ENCODE data around the gene MVD.

Gene MVD

DNA sequence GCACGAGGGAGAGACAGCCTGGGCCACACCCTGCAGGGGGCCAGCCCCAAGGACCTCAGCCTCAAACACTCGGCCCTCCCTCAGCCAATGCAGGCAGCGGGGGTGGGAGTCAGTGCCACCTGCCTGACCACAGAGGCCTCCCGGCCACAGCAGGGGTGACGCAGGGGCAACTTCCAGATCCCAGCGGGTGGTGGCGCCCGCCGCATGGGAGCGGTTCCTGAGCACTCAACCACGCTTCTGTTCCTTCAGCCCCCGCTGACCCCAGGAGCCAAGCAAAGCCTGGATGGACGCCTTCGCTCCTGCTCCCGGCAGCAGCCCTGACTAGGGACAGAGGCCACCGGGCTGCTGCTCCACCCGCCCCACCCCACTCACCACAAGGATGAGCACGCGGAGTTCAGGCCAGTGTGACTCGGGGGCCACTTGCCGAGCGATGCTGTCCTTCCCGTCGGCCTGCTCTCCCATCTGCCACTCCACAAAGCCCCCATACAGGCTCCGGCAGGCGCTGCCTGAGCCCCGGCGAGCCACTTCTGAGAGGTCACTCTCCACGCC lies 7.1 kb downstream of the MVD start:
- DNase-seq (ENCODE audit: low read depth) = no peak

DNA sequence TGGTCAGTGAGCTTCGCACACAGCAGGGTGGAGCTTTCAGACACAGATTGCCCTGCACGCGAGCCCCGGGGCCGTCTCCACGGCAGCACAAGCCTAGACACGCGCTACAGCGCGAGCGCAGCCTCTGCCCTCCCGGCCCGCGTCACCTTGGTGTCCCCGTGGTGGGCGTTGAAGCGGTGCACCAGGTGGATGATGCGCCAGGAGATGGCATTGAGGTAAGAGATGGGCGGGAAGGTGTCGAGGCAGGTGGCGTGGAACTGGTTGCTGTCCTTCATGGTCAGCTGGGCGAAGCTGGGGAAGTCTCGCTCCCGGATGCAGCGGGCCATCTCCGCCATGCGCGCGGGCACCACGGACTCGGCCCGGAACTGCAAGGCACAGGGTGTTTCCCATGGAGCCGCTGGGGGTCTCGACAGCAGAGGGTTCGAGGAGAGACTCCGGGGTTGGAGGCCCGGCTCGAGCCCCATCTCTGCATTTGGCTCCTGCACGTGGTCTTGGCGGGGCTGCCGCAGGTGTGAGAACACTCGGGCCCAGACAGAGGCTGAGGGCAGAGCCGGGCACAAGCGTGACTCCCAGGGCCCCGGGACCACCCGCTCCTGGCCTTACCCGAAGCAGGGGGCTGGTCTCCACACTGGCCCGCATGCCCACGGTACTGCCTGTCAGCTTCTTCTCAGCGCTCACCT lies 7.7 kb downstream of the MVD start:
- no peak for DNase-seq (ENCODE audit: low read depth)

DNA sequence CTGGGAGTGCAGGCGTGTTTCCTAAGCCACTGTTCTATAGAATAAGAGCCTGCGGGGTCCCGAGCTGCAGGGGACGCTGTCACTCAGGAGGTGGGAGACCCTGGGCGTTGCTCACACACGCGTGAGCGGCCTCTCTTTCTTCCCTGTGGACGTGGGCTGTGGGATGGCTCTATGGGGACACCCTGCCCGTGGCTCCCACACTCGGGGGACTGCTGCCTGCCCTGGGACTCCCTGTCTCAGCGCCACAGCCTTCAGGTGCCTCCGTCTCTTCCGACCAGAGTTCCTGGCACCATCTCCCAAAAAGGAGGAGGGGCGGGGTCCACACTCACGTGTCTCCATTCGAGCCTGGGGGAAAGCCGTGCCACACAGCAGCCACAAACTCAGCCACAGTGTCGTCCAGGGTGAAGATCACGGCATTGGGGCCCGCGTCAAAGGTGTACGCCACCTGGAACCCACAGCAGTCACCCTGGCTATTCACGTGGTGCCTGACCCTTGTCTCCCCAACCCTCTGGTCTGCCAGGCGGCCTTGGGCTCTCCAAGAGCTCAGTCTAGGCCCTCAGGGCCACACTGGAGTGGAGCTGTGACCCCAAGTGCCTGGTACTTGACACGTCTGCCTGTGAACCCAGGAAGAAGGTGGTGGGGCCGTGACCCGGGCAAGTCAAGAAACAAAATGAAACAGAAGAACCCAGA lies 8.4 kb downstream of the MVD start:
- DNase-seq (ENCODE audit: low read depth) = no peak

DNA sequence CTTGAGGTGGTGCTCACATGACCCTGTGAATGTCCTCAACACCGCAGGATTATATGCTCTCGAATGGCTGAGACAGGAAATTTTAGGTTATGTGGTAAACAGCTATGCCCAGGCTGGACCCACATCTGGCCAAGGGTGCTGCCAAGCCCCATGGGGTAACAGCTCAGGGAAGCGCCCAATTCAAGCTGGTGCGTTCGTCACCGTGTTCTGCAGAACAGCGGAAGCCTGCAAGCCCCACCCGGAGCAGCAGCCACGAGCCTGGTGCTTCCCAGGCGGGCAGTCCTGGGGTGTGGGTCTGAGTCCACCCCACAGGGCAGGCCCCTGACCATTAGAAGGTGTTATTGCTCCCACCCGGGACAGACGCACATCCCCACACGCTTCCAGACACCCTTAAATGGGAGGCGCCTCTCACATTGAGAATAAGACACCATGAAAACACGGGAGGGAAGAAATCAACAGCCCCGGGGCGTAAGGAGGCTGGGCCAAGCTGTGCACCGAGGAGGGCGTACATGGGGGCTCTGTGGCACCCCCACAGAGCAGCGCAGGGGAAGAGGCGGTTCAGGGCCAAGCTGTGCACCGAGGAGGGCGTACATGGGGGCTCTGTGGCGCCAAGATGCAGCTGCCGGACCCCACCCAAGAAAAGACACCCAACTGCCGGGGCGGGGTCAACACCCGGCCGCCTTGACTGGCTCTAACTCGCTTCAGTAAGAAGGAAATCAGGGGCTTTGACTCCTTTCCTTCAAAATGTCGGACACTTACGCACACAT lies 9.1 kb downstream of the MVD start:
- no peak for DNase-seq (ENCODE audit: low read depth)

DNA sequence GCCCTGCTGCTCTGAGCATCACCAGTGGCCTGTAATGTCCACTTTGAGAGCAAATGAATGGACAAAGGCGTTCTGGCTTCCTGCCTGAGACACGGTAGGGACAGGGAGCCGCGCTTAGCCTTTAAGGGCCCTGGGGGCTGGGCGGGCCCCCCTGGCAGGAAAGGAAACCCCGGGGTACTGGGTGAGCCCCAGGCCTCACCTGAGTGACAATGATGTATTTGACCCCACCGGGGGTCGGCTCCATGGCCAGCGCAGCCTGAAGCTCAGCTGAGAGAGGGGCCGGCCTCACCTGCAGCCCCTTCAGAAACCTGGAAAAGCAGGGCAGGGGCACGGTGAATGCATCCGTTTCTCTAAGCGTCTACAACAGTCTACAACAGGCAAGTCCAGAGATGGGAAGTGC lies 9.8 kb downstream of the MVD start:
- DNase-seq (ENCODE audit: low read depth) = no peak

DNA sequence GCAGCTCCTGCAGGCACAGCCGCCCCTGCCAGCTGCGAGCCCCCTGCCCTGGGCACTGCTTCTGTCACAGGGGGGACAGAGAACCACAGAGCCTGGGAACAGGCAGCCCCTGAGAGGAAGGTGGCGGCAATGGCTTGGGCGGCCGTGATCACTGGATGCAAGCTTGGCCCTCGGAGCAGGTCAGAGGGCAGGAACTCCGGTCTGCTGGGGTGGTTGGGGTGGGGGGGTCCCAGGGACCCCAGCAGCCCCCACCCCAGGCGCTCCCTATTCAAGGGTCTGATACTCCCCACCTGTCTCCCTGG lies 10.2 kb downstream of the MVD start:
- no peak for DNase-seq (ENCODE audit: low read depth)

DNA sequence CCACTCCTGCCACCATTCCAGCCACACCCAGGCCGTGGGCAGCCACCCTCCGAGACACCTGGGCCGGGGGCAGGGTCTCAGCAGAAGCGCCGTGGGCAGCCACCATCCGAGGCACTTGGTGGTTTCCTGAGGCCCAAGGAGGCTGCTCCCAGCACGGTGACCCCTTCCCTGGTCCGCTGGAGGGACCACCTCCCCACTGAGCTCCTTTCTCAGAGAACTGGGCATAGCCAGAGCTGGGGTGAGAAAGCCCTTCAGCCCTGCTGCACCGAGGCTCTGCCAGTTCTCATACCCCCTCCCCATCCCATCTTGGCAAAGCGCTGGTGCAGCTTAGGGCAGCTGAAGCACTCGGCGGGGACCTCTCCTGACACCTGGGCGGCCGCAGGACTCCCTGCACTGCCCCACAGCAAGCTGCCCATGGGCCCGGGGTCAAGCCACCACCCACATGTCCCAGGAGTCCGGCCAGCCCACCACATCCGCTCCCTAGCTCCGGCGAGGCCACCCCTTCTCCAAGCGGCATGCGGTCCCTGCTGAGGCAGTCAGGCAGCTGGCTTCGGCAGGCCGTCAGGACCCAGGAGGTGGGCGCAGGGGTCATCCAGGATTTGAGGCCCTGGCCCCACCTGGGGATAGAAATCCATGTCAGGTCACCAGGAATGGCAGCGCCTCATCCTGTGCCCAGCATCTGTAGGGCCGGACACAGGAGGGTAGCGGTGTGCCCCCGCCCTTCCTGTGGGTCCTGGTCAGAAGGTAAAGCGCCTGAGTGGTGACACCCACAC lies 10.7 kb downstream of the MVD start:
- DNase-seq (ENCODE audit: low read depth) = no peak

DNA sequence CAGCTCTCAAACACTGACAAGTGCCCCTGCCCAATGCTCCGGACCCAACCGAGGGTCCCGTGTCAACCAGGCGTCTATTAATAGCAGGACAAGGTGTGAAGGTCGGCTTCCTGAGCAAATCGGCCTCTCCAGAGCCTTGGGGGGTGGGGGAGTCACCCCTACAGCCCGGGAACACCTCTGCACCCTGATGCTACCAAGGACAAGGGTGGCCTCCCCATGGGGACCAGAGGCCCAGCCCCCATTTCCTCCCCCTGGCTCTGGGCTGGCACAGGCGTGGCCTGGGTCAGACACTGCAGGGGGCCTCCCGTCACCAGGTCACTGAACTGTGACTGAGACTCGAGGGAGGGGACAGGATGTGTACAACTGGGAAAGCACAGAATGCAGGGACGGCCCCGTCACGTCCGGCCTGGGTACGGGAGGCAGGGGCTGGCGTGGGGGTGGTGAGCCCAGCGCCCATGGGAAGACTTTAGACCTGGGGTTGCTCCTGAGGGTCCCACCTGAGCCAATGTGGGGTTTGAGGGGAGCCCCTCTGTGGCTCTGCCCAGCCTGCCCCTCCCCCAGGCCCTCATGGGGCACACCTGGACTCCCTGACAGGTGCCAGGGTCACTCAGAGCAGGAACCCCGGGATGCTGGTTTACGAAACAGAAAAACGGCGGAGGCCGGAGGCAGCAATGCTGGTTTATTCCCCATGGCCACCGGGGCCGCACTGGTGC lies 11.5 kb downstream of the MVD start:
- peak; percentile 57 for DNase-seq (ENCODE audit: low read depth)

DNA sequence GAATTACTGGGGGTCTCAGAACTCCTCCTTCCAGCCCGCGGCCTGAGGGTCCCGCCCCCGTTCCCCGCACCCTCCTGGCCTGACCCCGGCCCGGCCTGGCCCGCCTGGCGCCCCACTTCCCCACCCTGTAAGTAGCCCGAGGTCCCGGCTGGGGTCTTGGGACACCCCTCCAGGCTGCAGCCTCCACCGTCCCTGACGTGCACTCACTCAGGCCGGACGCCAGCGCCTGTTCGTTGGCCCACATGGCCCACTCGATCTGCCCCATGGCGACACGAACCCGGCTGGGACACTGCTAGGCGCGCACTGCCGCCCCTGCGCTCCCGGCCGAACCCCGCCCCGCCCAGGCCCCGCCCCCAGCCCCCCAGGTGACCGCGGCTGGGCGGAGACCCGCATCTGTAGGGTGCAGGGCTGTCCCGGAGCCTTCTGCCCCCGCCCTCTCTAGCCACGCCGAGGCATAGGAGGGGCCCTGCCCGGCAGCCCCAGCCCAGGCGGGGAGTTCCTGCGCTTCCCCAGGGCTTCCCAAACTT lies 12.1 kb downstream of the MVD start, which contains the start of gene CYBA:
TSS of gene CYBA (minus strand) at position 305 of the 527 bp plus-strand sequence. CDS start at position 265, 40 bp downstream.
- peak; percentile 79 for DNase-seq (ENCODE audit: low read depth)

DNA sequence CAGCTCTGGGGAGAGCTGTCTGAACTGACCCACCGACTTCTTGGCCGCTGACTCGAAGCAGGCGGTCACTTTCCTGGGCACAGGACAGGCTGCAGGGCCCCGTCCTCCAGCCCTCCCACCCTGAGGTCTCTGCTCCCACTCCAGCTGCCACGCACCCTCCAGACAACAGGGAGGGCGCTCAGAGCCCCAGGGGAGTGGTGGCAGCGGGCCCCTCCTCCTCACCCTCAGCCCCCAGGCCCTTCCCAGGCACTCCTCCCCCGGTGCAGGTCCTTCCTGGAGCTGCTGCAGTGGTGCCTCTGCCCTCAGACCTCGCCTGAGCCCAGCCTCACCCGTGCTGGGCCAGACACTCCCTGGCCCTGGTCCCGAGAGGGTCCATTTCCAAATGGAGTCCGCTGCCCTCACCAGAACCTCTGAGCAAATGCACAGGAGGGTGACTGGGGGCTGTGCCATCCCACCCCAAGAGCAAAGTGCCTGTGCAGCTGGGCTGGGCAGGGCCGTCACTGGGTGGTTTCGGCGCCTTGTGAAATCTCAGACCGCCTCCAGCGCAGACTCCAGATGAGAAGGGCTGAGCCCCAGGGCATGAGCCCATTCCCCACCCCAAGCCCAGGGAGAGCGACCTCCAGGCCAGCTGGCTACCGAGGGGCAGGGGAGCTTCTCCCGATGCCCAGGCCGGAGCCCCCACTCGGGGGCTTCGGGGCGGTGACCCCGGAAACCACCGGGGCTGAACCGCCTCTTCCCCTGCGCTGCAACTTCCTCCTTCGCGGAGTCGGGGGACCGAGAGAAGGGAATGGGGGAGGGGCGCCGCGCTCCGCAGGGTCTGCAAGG lies 12.8 kb downstream of the MVD start:
- no peak for DNase-seq (ENCODE audit: low read depth)

DNA sequence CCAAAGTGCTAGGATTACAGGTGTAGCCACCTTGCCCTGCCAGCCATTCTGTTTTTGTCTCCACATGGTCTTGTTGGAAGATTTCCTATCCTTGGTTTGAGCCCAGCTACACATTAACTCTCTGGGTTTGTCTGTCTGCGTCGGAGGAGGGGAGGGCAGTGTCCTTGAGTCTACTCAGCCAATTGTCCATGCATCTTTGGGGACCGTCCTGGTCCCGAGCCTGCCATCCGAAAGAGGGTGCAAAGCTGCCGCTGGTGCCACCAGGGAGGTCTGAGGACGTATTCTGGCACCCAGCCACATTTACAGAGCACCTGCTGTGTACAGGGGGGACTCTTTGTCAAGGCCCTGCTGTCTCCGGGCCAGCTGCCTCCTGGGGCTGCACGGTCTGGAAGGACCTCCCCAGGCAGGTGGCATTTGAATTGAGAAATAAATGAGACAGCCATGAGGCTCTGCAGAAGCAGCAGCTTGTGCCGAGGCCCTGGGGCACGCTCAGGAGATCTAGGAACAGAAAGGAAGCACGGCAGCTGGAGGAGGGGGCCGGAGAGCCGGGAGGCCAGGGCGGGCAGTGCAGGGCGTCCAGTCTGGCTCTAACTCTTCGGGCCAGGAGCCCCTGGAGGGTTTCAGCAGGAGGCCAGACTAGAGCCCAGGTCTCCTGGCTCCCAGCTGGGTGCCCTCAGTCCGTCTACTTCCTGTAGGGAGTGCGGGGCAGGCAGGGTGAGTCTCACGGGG lies 13.5 kb downstream of the MVD start:
- DNase-seq (ENCODE audit: low read depth) = no peak

DNA sequence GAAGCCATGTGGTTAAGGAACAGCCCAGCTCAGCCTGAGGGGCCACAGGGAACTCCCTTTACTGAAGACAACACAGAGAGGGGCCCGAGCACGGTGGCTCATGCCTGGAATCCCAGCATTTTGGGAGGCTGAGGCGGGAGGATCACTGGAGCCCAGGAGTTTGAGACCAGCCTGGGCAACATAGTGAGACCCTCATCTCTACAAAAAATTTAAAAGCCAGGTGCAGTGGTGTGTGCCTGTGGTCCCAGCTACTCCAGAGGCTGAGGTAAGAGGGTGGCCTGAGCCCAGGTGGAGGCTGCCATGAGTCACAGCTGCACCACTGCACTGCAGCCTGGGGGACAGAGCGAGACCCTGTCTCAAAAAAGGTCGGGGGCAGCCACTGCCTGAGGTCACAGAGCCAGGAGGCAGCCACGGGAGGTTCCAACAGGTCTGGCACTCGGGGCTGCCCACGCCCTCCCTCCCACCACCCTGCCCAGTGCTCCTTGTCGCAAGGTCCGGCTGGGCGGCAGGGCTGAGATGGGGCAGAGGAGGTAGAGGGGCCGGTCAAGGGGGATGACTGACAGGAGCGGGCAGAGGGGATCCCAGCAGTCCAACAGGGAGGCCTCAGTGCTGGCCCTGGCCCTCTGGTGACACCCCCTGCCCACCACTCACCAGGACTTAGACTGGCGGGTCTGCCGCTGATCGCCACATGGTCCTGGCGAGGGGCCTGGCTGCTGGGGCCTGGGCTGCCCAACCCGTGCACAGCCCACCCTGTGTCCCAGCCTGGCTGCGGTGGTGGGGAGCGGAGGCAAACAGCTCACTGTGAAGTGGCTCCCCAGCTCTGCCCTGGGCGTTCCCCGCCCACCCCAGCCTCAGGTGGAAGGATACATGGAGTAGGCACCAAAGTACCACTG lies 15.5 kb downstream of the MVD start:
- no peak for DNase-seq (ENCODE audit: low read depth)

DNA sequence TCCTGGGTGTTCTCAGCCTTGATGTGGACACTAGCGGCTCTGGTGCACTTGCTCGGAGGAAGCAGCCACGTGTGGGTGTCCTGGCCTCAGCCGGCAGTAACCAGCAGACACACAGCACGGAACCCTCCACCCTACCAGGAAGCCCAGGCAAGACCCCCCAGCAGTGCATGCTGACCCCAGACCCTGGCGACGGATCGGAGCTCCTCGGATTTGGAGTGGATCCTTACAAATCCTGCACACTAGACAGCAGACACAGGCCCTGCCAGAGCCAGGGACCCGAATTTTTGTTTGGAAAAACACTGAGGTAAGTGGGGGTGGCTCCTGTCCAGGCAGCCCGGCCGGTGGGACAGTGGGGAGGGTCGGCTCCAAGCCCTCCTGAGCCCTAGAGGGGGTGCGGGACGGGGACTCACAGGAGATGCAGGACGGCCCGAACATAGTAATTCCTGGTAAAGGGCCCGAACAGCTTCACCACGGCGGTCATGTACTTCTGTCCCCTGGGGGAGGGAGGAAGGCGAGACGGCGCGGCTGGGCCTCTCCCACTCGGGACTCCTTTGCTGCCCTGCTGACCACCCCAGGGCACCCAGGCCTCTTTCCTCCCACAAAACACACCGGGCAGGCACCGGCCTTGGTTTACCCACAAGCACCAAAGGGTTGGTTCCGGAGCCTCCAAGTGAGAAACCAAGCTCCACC lies 16.4 kb downstream of the MVD start:
- DNase-seq (ENCODE audit: low read depth) = no peak

DNA sequence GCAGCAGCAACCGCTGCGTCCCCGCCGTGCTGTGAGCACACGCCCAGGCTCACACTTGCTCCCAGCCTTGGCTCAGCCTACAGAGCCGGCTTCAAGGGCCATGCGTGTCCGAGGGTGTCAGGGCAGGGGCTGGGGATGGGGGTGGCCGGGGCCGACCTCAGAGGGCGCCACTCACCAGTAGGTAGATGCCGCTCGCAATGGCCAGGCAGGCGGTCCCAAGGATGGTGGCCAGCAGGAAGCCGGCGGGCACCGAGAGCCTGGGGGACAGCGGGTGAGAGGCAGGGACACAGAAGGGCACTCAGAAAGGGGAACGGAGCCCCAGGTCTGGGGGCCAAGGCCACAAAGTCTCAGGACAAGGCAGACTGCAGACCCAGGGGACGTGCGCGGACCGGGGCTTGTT lies 16.9 kb downstream of the MVD start:
- no peak for DNase-seq (ENCODE audit: low read depth)

DNA sequence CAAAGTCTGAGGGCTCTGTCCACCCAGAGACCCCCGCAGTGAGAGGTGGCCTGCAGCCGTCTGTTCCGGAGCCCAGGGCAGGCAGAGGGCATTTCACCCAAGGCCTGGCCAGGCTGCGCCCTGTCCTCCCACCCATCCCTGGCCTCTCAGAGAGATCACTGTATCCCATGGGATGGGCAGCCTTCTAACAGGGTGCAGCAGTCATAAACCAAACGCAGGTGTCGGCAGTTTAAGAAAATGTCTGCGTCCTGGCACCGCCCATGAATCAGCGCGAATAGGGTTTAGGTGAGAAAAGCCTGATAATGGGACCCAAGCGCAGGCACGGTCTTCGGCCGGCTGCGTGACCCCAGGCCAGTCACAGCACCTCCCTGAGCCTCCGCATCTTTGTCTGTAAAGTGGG lies 17.4 kb downstream of the MVD start:
- DNase-seq (ENCODE audit: low read depth) = no peak

DNA sequence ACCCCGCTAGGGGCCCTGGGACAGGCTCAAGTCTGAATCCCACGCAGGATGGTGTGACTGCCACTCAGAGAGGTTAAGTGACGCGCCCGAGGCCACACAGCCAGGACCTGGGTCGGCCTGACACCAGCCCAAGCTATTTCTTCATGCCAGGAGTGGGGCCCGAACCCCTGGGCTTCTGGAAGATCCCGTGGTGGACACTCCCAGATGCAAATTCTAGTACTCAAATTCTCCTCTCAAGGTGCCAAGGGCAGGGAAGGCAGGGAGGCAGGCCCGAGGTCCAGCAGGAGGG lies 19.3 kb downstream of the MVD start:
- DNase-seq (ENCODE audit: low read depth) = no peak

DNA sequence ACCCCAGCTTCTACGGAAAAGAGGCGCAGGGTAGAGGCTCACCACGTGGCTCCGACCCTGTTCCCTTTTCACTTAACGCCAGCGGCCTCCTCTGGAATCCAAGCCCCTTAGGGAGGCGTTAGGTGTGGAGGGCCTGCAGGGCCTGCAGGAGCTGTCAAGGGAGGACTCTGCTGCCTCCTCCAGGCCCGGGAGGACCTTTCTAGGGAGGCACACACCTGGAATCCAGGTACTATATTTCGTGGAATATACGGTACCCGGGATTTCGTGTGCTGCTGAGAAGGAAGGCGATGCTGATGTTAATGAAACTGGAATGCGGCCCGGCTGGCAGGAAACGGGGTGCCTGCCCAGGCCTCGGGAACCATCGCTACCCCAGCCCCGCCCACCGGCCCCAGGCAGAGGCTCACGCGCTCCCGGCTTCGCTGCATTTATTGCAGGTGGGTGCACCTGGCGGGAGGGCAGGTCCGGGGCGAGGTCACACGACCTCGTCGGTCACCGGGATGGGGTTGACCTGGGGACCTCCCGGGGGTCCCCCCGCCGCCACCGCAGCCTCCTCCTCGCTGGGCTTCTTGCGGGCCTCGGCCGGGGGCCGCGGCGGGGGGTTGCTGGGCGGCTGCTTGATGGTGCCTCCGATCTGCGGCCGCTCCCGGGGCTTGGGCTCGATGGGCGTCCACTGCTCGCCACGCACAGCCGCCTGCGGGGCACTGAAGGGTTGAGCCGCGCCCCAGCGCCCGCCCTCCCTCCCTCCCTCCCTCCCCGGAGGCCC lies 19.8 kb downstream of the MVD start:
- DNase-seq (ENCODE audit: low read depth) = no peak
